HL-60 (cell line): Measurements from ENCODE around the gene TEX12.

Source experiments
- CTCF ChIP-seq: IDR thresholded peaks from one replicate; pipeline ENCODE4 v1.5.1; 2011; ENCODE audit warnings: low read length, control low read depth, inconsistent platforms; ENCODE audit not compliant: insufficient read depth
- GABPA ChIP-seq: IDR thresholded peaks from 2 replicates; pipeline ENCODE4 v1.6.1; 2012; ENCODE audit warnings: low read depth
- REST ChIP-seq: IDR thresholded peaks from 2 replicates; pipeline ENCODE4 v1.6.1; 2012; ENCODE audit warnings: low read depth; ENCODE audit not compliant: insufficient replicate concordance

- TF ChIP-seq CTCF (no peak), GABPA (no peak), REST (no peak)
Measured at GRCh38 chr11:112132737-112133136, 34.4 kb upstream of the TEX12 start.
